AG09309 (cell line): ENCODE measurements around the gene RHBDL2.
"Not testable (repeated sequence)": the region's sequence is repeated elsewhere in the genome, so short reads cannot be mapped to it uniquely, and the experiment has no call there.

Source experiments
- DNase-seq: peaks from one replicate; pipeline ENCODE4 v3.0.0-alpha.2; 2010; ENCODE audit warnings: low read depth
- H3K4me3 ChIP-seq: 2 replicates; pipeline ENCODE4 v1.5.1; 2011; ENCODE audit warnings: mild to moderate bottlenecking, low read depth, low read length, moderate library complexity; ENCODE audit not compliant: control insufficient read depth
- TF ChIP-seq, protein P1 (sequence below): IDR thresholded peaks from 2 replicates; pipeline ENCODE4 v1.5.1; 2011; ENCODE audit warnings: mild to moderate bottlenecking, low read depth, low read length, inconsistent platforms; ENCODE audit not compliant: insufficient read depth, control insufficient read depth; ENCODE audit errors: missing control alignments

The RHBDL2 gene

DNA sequence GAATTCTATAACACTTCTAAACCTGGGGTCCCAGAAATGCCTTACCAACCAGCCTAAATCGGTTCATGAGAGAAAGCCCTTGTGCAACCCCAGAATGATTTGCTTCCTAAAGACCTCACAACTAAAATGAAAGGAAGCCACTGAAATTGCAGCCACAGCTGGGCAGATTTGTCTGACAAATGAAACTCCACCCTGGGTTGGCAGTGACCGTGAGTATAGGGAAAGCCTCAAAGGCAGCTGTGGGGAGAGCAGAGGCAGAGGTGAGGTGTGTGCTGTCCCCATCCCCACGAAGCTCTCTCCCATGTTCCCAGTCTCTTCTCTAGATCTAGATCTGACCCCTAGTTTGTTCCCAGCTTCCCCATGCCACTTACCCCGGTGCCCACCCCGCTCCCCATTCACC lies 23.1 kb downstream of the RHBDL2 start:
- no peak overlapping the region for H3K4me3 ChIP-seq
- TF ChIP-seq, protein P1, sequence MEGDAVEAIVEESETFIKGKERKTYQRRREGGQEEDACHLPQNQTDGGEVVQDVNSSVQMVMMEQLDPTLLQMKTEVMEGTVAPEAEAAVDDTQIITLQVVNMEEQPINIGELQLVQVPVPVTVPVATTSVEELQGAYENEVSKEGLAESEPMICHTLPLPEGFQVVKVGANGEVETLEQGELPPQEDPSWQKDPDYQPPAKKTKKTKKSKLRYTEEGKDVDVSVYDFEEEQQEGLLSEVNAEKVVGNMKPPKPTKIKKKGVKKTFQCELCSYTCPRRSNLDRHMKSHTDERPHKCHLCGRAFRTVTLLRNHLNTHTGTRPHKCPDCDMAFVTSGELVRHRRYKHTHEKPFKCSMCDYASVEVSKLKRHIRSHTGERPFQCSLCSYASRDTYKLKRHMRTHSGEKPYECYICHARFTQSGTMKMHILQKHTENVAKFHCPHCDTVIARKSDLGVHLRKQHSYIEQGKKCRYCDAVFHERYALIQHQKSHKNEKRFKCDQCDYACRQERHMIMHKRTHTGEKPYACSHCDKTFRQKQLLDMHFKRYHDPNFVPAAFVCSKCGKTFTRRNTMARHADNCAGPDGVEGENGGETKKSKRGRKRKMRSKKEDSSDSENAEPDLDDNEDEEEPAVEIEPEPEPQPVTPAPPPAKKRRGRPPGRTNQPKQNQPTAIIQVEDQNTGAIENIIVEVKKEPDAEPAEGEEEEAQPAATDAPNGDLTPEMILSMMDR, result no peak
- no peak for DNase-seq

DNA sequence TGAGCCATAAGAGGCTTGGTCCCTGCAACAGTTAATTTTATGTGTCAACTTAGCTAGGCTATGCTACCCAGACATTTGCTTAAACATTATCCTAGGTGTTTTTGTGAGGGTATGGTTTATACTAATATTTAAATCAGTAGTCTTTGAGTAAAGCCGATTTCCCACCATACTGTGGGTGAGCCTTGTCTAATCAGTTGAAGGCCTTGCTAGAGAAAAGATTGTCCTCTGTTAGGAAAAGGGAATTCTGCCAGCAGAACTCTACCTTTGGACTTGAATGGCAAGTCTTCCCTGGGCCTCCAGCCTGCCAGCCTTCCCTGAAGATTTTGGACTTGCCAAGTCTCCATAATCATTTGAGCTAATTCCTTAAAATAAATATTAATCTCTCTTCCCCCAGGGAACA lies 23.9 kb downstream of the RHBDL2 start:
- TF ChIP-seq, protein P1, result no peak
- no peak for DNase-seq
- no peak overlapping the region for H3K4me3 ChIP-seq

DNA sequence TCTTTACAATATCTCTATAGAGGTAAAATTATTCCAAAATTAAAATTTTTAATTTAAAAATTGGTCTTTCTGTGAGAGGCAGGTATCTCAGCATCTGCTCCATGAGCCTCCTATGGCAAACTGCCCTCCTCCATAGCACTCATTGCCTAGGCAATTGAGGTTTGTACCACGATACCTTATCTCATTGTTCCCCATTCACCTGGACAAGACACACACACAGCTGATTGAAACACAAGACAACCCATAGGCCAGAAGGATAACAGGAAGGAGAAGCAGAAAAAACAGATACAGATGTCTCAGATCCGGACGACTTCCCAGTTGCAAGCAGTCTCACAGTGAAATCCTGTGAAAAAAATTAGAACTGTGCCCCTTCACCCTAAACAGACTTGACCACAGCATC lies 24.3 kb downstream of the RHBDL2 start:
- H3K4me3 ChIP-seq, result no peak overlapping the region
- TF ChIP-seq, protein P1, result no peak
- DNase-seq, result no peak

DNA sequence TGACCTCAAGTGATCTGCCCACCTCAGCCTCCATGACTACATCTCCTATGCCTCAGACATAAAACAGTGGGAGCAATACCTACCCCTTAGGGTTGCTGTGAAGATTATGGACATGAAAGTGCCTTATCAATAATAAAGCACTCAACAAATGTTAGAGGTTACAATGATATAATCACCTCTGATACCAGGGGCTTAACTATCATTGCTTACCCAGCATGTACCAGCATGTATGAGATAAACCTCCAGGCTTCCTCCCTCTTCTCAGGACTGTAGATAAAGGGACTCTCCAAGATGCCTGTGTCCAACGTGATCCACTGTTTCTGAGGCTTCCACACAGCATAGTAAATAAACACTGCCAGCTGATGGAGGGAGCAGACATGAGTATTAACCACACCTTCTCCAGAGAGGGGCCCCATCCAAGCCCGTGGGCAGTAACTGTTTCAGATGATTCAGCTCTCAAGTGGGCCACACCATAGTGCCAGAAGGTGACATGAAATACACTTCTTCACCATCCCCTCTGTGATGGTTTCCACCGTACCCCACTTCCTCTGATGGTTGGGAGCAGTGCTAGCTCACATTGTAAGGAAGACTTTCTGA lies 26.2 kb downstream of the RHBDL2 start:
- TF ChIP-seq, protein P1, result no peak
- no peak overlapping the region for H3K4me3 ChIP-seq
- no peak for DNase-seq

DNA sequence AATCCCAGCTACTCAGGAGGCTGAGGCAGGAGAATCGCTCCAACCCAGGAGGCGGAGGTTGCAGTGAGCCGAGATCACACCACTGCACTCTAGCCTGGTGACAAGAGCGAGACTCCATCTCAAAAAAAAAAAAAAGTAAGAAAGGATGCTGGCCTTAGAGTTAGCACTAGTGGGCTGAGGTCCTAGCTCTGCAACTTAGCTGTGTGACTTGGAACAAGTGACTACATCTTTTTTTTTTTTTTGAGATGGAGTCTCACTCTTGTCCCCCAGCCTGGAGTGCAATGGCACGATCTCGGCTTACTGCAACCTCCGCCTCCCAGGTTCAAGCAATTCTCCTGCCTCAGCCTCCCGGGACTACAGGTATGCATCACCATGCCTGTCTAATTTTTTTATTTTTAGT lies 26.7 kb downstream of the RHBDL2 start:
- DNase-seq, H3K4me3 ChIP-seq: not testable (repeated sequence)

DNA sequence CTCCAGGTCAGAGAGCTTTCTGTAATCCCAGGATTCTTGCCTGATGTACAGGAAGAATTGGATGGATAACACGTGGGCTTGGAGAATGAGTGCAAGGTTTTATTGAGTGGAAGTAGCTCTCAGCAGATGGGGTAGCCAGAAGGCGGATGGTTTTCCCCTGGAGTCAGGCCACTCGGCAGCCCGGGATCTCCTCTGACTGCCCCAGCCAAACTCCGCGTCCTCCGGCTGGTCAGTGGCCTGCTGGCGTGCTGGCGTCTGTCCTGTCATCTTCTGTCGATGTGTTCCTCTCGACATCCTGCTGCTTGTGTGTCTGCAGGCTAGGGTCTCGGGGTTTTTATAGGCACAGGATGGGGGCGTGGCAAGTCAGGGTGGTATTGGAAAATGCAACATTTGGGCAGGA lies 32.8 kb downstream of the RHBDL2 start:
- H3K4me3 ChIP-seq, result no peak overlapping the region
- no peak for DNase-seq
- TF ChIP-seq, protein P1, result no peak

DNA sequence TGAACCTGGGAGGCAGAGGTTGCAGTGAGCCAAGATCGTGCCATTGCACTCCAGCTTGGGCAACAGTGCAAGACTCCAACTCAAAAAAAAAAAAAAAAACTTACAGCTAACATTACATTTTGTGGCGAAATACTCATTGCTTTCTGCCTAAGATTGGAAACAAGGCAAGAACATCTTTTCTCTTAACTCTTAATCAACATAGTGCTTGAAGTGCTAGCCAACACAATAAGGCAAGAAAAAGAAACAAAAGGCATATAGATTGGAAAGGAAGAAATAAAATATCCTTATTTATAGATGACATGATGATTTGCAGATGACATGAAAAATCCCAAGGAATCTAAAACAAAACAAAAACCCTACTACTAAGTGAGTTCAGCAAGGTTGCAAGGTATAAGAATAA lies 35.6 kb downstream of the RHBDL2 start:
- DNase-seq, result no peak
- H3K4me3 ChIP-seq, result no peak overlapping the region
- TF ChIP-seq, protein P1, result no peak
